ENCODE measurements around the gene FRY. TPM values are rescaled to one million over a fixed set of nuclear protein-coding genes. Genes with fewer than 3 reads are reported as not detected.

Gene FRY
- total and polyA plus RNA-seq, 2 donors (not counting 1 experiment from before 2014, with no cell fraction given): 2.3 to 6.3 TPM

DNA sequence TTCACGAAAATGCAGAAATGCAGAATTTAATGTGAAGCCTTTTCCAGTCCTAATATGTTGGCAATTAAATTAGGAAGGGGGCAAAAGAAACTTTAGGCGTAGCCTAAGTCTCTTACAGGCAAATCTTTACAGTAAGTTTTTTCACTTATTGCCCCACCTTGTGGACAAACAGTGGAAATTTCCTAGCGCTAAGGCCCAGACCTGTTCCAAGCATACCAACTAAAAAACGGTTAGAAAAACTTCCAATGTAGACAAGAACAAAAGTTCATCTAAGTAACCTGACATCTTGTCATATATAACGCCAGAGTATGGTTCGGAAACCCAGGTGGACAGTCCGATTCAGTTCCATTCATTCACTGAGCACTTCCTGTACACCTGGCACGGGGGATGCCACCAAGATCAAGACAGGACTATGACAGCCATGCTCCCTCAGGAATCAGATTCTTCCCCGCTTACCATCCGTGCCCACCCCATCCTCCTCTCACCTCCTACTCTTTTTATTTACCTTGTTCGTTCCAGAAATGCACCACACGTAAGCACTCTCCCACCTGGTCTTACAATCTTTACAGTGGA is 278.6 kb downstream of the FRY start:
- POLR2A ChIA-PET: no interaction called here
- Histone ChIP-seq H3K9ac (ENCODE audit: low read length) (peak overlapping the region; percentile 39), H3K27me3 (replicated peaks in 1 of 4; ENCODE audit: control extremely low read depth in 1 of 4, control insufficient read depth in 3 of 4, insufficient read depth in 4 of 4, low read length in 3 of 4) (no peaks in the 10 kb centered on the region), H3K36me3 (replicated peaks in 1 of 2; ENCODE audit: control extremely low read depth in 1 of 2, control insufficient read depth in 1 of 2, extremely low read depth in 1 of 2, insufficient read depth in 2 of 2, low read length in 1 of 2) (no peaks in the 10 kb centered on the region), H4K20me1 (ENCODE audit: control insufficient read depth, insufficient read depth, low read length, poor library complexity, severe bottlenecking) (no peaks in the 10 kb centered on the region), H3K4me2 (replicated peaks; ENCODE audit: low read depth, low read length, poor library complexity, severe bottlenecking) (peak overlapping the region; percentile 58), H3K27ac (ENCODE audit: low read length in 2 of 2) (no peak overlapping the region), H3K79me2 (ENCODE audit: control insufficient read depth, insufficient read depth, low read length) (no peaks in the 10 kb centered on the region), H2AFZ (ENCODE audit: insufficient read depth, low read depth, low read length, poor library complexity, severe bottlenecking) (peak overlapping the region; percentile 38), H3K4me3 (ENCODE audit: control extremely low read depth in 1 of 5, extremely low read depth in 1 of 5, insufficient read depth in 1 of 5, low read depth in 2 of 5, low read length in 4 of 5) (peak overlapping the region in 3 of 5 experiments; percentile 21 to 31 (median 23)), H3K9me3 (ENCODE audit: control extremely low read depth in 1 of 3, control insufficient read depth in 2 of 3, insufficient read depth in 1 of 3, low read length in 2 of 3) (peaks cover 0 to 6% (median 0%) of the 10 kb centered on the region in 3 donors), H3K4me1 (ENCODE audit: control insufficient read depth in 2 of 2, insufficient read depth in 2 of 2, low read length in 2 of 2) (peaks cover 3 to 15% of the 10 kb centered on the region in 2 donors)
- CTCF ChIA-PET: interaction anchor here (1.2 to 2.8 kb wide), 2 partner anchors 74 to 400 kb away, joined by 4 to 14 read pairs; no protein-coding TSS in a partner anchor
- Mint-ChIP-seq H3K27me3 (no peaks in the 10 kb centered on the region), H3K27ac (no peak overlapping the region), H3K9me3 (ENCODE audit: insufficient read depth) (no peaks in the 10 kb centered on the region), H3K4me3 (peak overlapping the region; percentile 52), H3K4me1 (peaks cover 15% of the 10 kb centered on the region)
- intact Hi-C loops (cut with micrococcal nuclease): loop anchor here (1.0 to 10.0 kb wide), 5 partner anchors 43 to 465 kb away; no protein-coding TSS in a partner anchor
- DNase-seq (peak; percentile 71), ATAC-seq (ENCODE audit: low read depth) (peak; percentile 63)
- no peak for TF ChIP-seq EZH2 (IDR thresholded peaks at IDR 0.05; ENCODE audit: borderline replicate concordance, insufficient read depth, low read depth, low read length, poor library complexity, severe bottlenecking)
- TF ChIP-seq, protein P1, sequence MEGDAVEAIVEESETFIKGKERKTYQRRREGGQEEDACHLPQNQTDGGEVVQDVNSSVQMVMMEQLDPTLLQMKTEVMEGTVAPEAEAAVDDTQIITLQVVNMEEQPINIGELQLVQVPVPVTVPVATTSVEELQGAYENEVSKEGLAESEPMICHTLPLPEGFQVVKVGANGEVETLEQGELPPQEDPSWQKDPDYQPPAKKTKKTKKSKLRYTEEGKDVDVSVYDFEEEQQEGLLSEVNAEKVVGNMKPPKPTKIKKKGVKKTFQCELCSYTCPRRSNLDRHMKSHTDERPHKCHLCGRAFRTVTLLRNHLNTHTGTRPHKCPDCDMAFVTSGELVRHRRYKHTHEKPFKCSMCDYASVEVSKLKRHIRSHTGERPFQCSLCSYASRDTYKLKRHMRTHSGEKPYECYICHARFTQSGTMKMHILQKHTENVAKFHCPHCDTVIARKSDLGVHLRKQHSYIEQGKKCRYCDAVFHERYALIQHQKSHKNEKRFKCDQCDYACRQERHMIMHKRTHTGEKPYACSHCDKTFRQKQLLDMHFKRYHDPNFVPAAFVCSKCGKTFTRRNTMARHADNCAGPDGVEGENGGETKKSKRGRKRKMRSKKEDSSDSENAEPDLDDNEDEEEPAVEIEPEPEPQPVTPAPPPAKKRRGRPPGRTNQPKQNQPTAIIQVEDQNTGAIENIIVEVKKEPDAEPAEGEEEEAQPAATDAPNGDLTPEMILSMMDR (IDR thresholded peaks at IDR 0.05): peak; percentile 75
- WGBS (ENCODE audit: insufficient coverage): 47% methylated on average over 10 of the region's 12 CpGs

DNA sequence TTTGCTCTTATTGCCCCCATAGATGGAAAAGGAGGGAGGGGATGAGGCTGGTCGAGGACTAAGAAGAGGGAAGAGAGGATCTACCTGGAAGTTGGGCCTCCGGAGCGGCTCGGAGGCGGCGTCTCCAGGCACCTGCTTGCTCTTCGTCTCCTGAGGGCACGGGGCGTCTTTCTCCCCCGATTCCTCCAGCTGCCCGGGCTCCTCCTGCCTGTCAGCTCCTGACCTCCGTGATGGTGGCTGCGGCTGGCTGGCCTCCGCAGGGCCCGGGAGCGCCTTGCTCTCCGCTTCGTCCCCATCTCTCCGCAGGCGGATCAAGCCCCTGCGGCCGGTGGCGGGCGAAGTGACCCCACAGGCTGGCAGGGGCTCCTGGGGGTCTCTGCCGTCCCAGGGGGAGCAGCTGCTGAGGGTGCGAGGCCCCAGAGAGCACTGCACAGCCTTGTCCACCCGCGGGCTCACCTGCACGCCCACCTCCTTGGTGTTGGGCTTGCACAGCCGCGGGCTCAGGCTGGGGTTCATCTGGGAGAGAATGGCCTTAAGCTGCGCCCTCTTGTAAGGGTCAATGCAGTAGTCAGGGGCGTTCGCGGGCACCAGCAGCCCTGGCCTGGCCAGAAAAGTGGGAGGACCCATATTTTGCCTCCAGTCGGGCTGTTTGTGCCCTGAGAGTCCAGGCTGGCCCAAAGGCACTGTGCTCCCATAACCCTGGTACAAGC is 279.8 kb downstream of the FRY start:
- peaks cover 21% of the 10 kb centered on the region for H3K4me1 Mint-ChIP-seq
- POLR2A ChIA-PET: no interaction called here

More for the DNA sequence above, 279.8 kb downstream of the FRY start:
- Histone ChIP-seq H3K9me3 (ENCODE audit: control extremely low read depth in 1 of 3, control insufficient read depth in 2 of 3, insufficient read depth in 1 of 3, low read length in 2 of 3) (peaks cover 0 to 6% (median 0%) of the 10 kb centered on the region in 3 donors), H4K20me1 (ENCODE audit: control insufficient read depth, insufficient read depth, low read length, poor library complexity, severe bottlenecking) (no peaks in the 10 kb centered on the region), H2AFZ (ENCODE audit: insufficient read depth, low read depth, low read length, poor library complexity, severe bottlenecking) (no peak overlapping the region), H3K4me3 (ENCODE audit: control extremely low read depth in 1 of 5, extremely low read depth in 1 of 5, insufficient read depth in 1 of 5, low read depth in 2 of 5, low read length in 4 of 5) (no peak overlapping the region), H3K27ac (ENCODE audit: low read length in 2 of 2) (no peak overlapping the region), H3K4me1 (ENCODE audit: control insufficient read depth in 2 of 2, insufficient read depth in 2 of 2, low read length in 2 of 2) (peaks cover 7 to 23% of the 10 kb centered on the region in 2 donors), H3K36me3 (replicated peaks in 1 of 2; ENCODE audit: control extremely low read depth in 1 of 2, control insufficient read depth in 1 of 2, extremely low read depth in 1 of 2, insufficient read depth in 2 of 2, low read length in 1 of 2) (no peaks in the 10 kb centered on the region), H3K27me3 (replicated peaks in 1 of 4; ENCODE audit: control extremely low read depth in 1 of 4, control insufficient read depth in 3 of 4, insufficient read depth in 4 of 4, low read length in 3 of 4) (no peaks in the 10 kb centered on the region), H3K9ac (ENCODE audit: low read length) (no peak overlapping the region), H3K79me2 (ENCODE audit: control insufficient read depth, insufficient read depth, low read length) (peaks cover 3% of the 10 kb centered on the region), H3K4me2 (replicated peaks; ENCODE audit: low read depth, low read length, poor library complexity, severe bottlenecking) (no peak overlapping the region)
- H3K27me3 Mint-ChIP-seq: no peaks in the 10 kb centered on the region
- intact Hi-C loops (cut with micrococcal nuclease): loop anchor here (5.0 to 10.0 kb wide), 3 partner anchors 44 to 467 kb away; no protein-coding TSS in a partner anchor
- CTCF ChIA-PET: interaction anchor here (0.8 to 2.8 kb wide), 2 partner anchors 59 to 402 kb away, joined by 3 to 14 read pairs; no protein-coding TSS in a partner anchor
- ATAC-seq (ENCODE audit: low read depth) (no peak), DNase-seq (no peak)
- no peak overlapping the region for H3K27ac Mint-ChIP-seq
- H3K9me3 Mint-ChIP-seq (ENCODE audit: insufficient read depth): no peaks in the 10 kb centered on the region
- H3K4me3 Mint-ChIP-seq: no peak overlapping the region
- TF ChIP-seq EZH2 (IDR thresholded peaks at IDR 0.05; ENCODE audit: borderline replicate concordance, insufficient read depth, low read depth, low read length, poor library complexity, severe bottlenecking): no peak
- TF ChIP-seq, protein P1 (IDR thresholded peaks at IDR 0.05): no peak
- WGBS (ENCODE audit: insufficient coverage): 94% methylated on average over 34 of the region's 36 CpGs

All from B cell (primary cell).